GM21737 (cell line): Measurements from ENCODE around the gene SSRP1.

ENCODE experiments used
- ATAC-seq: cut with Tn5 transposase; IDR thresholded peaks from one replicate; pipeline ENCODE4 v1.9.1; 2021; ENCODE audit warnings: mild to moderate bottlenecking, moderate library complexity; ENCODE audit not compliant: unreplicated experiment

SSRP1 gene

DNA sequence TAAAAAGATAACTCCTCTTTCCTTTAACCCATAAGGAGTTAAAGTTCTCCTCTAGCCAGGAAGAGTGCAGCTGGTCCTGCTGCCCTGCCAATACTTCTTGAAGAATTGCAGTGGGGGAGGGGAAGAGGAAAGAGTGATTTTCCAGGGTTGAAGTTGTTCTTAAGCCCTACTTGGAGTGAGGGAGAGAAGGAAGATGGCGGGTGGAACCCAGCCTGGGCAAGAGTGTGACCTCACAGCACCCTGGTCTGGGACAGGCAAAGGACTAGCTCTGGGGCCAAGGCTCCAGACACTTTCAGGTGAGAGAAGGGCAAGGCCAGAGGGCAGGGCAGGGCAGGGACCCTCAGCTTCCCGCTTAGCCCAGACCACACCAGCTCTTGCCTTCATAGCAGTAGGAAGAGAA lies 17.5 kb downstream of the SSRP1 start:
- no peak for ATAC-seq

DNA sequence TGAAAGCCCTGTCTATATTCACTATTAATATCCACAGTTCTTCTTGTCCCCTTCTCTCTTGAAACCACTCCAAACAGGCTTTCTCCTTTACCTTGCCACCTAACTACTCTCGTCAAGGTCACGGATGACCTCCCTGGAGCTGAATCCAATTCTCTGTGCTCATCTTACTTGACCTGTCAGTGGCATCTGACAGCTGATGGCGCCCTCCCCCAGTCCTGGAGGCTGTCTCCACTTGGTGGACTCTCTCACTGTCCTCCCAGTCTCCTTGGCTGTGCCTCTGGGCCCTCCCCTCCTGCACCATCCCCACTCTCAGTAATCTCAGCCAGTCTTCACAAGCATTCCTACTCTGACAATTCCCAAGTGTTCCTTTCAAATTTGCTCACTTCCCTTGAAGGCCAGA lies 19.7 kb downstream of the SSRP1 start:
- ATAC-seq = no peak

DNA sequence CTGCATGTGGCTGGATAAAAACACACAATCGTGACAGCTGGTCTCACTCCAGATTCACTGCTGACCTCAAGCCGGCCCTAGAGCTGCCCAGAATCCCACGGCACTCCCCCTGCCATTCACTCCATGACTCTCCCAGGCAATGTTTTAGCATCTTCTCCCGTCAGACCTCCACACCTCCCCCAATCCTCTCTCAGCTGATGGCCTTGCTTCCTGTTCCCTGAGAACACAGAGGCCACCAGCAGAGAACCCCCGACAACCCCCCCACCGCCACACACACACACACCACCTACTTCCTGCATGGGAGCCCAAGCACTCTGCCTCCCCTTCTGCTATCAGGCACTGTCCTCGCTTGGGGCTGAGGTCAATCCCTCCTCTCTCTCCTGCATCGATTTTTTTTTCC lies 20.2 kb downstream of the SSRP1 start:
- no peak for ATAC-seq

DNA sequence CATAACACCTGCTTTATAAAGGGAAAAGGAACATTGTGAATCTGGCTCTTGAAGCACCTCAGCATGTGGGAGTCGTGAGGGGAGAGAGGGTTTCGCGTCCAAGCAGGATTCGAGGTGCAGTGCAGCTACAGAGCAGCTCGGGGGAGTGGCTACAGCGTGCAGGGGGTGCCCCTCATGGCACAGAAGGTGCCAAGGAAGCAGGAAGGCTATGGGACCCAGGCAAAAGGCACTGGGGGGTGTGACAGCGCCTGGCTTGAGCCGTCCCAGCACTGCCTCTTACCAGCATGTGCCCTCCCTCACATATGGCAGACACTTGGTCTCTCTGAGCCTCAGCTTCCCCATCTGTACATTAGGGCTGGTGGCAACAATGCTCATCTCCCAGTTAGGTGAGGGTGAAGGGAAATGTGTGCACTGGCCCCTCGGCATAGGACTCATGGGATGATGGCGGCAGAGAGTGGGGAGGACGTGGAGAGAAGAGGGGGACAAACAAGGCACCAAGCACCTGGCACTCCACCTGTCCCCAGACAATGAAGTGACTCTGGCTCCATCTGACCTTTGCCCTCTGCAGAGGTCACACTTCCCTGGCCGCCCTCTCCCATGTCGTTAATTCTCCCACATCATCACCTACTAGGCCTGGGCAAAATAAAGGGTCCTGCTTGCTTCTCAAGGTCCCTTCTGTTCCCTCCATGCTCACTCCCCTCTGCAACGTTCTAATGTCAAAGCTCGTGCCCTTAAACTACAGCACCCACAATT lies 21.3 kb downstream of the SSRP1 start:
- no peak for ATAC-seq

DNA sequence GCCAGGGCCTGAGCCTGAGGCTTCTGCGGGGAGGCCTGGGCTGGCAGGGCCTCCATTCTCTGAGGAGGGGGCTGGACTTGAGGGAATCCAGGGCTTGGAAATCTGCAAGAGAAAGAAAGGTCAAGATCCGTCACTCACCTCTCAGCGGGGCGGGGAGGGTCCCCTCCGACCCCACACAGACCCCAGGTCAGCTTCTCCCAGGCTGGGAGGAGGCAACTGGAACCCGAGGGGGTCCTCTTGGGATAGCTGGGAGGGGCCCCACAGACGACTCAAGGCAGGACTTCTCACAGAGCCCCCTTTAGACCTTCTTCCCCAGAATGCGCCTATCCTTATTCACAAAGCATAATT lies 21.9 kb downstream of the SSRP1 start:
- ATAC-seq = no peak

DNA sequence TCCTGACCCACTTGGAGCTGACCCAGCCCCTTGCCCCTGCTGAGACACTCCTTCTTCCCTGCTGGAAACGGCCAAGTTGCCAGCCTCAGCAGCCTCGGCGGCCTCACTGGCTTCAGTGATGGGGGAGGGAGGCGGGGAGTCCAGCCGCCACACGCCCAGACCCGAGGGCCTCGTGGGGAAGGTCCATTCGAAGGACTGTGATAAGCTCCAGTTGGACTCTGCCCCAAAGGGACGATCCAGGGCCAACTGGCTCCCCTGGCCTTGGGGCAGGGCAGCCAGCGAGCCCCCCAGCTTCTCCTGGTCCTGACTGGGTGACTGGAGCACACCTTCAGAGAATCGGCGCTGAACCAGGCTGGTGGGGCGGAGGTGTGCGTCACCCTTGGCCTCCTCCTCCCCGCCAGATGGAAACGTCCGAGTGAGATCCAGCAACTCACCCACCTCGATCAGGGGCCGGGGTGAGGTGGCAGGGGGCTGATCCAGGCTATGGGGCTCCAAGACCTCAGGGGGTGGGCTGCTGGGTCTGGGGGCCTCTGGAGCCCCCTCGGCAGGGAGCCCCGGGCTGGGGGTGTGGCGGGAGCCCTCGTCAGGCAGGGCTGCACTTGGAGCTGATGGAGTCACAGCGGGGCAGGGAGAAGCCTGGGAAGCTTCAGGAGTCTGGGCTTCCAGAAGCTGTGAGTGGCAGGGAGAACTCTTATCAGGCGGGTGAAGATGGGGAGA lies 22.5 kb downstream of the SSRP1 start:
- no peak for ATAC-seq

- no peak for ATAC-seq
Measured at GRCh38 chr11:57312511-57313021, 23.1 kb downstream of the SSRP1 start.

DNA sequence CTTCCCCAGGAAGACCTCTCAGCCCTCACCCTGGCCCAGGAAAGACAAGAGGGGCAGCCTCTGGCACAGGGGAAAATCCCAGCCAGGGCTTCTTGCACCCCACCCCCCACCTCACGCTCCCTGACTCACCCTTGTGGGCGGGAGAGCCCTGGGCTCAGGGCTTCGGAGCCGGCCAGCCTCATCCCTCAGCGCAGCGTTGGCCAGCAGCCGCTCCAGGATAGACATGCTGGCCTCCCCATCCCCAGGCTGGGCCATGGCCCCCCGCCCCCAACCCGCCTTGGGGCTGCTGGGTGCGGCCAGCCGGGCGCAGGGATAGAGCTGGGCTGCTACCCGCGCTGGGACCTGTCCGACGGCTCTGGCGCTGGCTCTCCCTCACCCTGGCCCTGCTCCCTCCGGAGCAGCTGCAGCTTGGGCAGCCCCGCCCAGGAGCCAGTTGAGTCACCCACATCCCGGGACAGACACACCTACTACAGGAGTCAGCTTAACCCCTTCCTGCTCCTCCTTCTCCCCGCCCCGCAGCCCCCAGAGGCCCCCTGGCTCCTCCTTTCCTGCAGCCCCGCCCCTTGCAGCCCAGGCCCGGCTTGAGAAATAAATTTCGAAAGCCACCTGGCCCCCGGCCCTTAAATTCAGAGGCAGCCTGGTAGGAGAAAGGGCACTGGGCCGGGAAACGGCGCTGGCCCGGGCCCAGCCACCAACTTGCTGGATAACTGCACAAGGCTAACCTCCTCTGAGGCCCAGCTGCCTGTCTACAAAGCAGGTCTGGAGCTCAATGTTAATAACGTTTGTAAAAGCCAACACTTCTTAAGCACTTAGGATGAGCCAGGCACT lies 24.4 kb downstream of the SSRP1 start:
- ATAC-seq = peak; percentile 98

GRCh38 chr11:57310630-57311086 lies 25.0 kb downstream of the SSRP1 start:
- no peak for ATAC-seq

DNA sequence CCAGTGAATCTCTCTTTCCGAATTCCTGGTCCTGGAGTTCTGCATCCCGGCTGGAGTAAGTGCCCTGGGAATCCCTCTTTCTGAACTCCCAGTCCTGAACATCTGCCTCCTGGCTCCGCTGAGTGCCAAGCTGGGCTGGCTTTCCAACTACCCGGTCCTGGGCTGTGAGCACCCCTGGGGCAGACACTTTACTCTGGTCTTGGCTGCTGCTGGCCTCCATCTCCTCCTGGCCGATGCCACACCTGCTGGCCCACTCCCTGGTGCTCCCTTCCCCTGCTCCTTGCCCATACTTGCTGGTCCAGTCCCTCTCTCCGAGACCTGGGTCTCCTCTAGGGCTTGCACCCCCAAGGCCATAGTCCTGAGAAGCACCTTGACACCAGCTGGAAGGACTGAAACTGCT lies 25.6 kb downstream of the SSRP1 start:
- no peak for ATAC-seq

- ATAC-seq = no peak
Measured at GRCh38 chr11:57309106-57310059, 26.3 kb downstream of the SSRP1 start.

- ATAC-seq = no peak
Measured at GRCh38 chr11:57308426-57309060, 27.1 kb downstream of the SSRP1 start.

DNA sequence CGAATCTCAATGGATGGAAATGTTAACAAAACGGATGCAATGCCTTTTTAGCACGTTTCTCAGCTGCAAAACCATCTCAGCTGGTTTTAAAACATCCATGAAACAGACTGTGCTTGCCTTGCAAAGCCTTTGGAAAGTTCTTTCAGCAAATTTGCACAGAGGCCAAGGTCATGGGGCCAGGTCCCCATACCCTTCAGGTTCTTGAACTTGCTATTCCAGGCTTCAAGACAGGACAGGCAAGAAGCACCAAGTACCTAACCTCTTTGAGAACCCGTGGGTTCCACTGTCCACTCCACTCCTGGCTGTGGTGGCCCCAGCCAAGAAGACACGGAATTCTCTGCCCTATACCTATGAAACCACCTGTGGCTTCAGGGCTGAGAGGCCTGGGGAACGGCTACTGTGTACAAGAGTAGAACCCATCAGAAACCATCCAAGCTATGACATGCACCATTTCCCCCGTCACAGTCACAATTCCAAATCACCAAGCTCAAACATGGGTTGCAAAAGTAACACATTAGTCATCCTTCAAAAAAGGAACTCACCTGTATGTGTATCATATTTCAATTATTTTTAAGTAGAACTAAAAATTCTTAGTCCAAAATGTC lies 27.9 kb downstream of the SSRP1 start:
- no peak for ATAC-seq

GRCh38 chr11:57306940-57307565 lies 28.6 kb downstream of the SSRP1 start:
- no peak for ATAC-seq

DNA sequence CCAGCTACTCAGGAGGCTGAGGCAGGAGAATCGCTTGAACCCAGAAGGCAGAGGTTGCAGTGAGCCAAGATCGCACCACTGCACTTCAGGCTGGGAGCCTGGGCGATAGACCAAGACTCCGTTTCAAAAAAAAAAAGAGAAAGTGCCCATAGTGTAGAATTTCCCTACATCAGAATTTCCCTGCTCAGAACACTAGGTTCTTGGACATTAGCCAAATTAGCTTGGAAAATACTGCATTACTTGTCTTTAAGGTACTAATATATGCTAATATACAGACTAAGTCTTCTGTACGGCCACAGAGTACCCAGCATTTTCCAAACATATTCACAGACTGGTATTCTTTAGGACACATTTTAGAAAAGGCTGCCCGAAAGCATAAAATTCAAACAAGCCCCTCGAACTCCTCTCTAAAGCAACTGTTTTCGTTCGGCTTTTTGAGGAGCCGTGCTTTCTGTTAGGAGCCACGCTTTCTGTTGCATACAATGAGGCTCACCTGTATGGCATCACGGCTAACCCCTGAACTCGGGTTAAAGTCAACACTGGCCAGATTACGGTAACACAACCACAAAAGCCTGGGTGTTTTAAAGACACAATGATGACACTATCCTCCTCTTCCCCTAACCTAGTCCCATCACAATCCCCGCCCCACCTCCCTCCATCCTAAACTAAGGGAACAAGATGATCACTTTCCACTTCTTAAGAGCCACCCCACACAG lies 29.4 kb downstream of the SSRP1 start:
- ATAC-seq = no peak

- ATAC-seq = no peak
Measured at GRCh38 chr11:57305523-57305922, 30.2 kb downstream of the SSRP1 start.

DNA sequence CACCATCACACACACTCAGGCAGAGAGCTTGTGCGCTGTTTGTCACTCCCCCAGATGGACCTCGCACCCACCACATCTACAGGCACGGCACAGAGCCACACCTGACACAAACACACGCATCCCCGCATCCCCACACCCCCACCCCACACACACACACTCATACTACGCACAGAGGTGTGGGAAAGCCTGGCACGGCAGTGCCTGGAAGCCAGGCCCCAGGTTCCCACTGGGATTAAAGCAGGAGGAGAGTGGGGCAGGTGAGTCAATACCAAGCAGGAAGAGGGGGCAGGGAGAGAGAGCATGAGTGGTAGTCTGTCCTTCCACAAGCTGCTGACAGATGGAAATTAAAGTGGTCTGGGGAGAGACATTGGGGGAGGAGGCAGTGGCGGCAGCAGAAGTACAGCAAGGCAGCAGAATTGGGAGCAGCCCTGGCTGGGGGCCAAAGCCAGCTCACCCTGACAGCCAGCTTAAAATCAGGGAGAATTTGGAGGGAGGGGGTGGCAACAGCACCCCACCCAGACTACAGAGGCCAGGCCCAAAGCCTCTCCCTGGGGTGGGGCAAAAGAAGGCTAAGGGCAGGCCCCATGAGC lies 31.6 kb downstream of the SSRP1 start:
- no peak for ATAC-seq
